C4-2B (cell line): ENCODE data around the gene TFF2.

Experiments used
- CTCF ChIP-seq: fragments of 450-650 bp; conservative IDR thresholded peaks from 2 replicates; pipeline ENCODE4 v1.5.1; 2017; ENCODE audit warnings: mild to moderate bottlenecking
- ZFX ChIP-seq: fragments of 450-650 bp; IDR thresholded peaks from 2 replicates; pipeline ENCODE4 v1.6.1; 2017

- TF ChIP-seq CTCF (no peak), ZFX (no peak)
These were observed 44.3 kb downstream of the TFF2 start for GRCh38 chr21:42306366-42307035.
